Effector CD8-positive, alpha-beta T cell (primary cell): ENCODE results near the gene G2E3.

Experiments used
- DNase-seq: peaks from one replicate; lab custom pipeline; 2025; lab: John Stamatoyannopoulos, UW

Gene G2E3

GRCh38 chr14:30656190-30656632, 97.3 kb downstream of the G2E3 start:
- no peak for DNase-seq

- no peak for DNase-seq
Observed at GRCh38 chr14:30657050-30657449, 98.1 kb downstream of the G2E3 start.

- DNase-seq: no peak
Observed at GRCh38 chr14:30657606-30658163, 98.7 kb downstream of the G2E3 start.

DNA sequence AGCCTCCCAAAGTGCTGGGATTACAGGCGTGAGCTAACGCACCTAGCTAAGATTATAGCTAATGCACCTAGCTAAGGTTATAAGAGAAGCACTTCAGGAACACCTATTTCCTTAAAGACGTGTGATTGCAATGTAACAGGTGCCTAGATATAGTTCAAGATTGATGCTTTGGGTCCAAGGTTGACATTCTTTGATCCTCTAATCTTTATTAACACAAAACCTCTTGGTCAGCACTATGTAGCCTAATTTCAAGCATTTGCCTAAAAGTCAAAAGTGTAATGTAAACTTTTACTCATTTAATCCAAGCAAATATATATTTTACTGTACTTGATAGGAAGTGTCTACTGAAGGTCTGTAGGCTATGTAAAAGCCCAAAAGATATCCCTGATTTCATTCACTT, 99.7 kb downstream of the G2E3 start:
- DNase-seq: no peak

GRCh38 chr14:30669594-30669993, 110.6 kb downstream of the G2E3 start:
- DNase-seq: no peak
